ENCODE data around the gene ADAM19. TPM values are rescaled to one million over a fixed set of nuclear protein-coding genes. Genes with fewer than 3 reads are reported as not detected.

Gene ADAM19
- total and polyA plus RNA-seq, 7 donors, result 0.27 to 4.5 (median 1.4) TPM

DNA sequence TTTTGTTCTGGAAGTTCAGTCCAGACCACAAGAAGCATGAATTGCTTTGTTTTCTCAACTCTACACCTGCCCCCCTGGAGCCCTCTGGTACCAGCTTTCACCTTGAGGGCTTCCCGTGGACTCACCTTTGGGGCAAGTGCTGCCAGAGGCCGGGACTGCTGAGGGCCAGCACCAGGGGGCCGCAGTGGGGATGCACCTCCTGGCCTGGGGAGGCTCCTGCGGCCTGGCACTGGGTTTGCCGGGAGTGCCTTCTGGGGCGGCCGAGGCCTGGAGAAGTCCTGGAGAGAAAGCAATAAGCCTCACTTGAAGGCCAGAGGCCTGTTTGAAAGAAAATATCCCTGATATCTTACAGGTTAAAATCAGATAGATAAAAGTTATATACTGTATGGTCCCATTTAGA lies 93.9 kb downstream of the ADAM19 start:
- no peaks in the 10 kb centered on the region for H3K27me3 ChIP-seq (ENCODE audit: insufficient read depth in 3 of 3, low read length in 2 of 3)
- no peaks in the 10 kb centered on the region for H3K4me1 ChIP-seq
- peaks cover 0 to 25% of the 10 kb centered on the region in 2 donors for H3K36me3 ChIP-seq (ENCODE audit: insufficient read depth in 1 of 2, low read depth in 1 of 2)
- DNase-seq, result no peak
- intact Hi-C loops (cut with DNase I), result no loop called here
- TF ChIP-seq, protein P1, sequence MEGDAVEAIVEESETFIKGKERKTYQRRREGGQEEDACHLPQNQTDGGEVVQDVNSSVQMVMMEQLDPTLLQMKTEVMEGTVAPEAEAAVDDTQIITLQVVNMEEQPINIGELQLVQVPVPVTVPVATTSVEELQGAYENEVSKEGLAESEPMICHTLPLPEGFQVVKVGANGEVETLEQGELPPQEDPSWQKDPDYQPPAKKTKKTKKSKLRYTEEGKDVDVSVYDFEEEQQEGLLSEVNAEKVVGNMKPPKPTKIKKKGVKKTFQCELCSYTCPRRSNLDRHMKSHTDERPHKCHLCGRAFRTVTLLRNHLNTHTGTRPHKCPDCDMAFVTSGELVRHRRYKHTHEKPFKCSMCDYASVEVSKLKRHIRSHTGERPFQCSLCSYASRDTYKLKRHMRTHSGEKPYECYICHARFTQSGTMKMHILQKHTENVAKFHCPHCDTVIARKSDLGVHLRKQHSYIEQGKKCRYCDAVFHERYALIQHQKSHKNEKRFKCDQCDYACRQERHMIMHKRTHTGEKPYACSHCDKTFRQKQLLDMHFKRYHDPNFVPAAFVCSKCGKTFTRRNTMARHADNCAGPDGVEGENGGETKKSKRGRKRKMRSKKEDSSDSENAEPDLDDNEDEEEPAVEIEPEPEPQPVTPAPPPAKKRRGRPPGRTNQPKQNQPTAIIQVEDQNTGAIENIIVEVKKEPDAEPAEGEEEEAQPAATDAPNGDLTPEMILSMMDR (IDR thresholded peaks at IDR 0.05), result no peak
- no peaks in the 10 kb centered on the region for H3K9me3 ChIP-seq
- no peak overlapping the region for H3K4me3 ChIP-seq
- ATAC-seq, result no peak
- 95 to 98% (median 96%) methylated on average over 7 of the region's 7 CpGs for WGBS, 3 donors
- H3K27ac ChIP-seq, result no peak overlapping the region

DNA sequence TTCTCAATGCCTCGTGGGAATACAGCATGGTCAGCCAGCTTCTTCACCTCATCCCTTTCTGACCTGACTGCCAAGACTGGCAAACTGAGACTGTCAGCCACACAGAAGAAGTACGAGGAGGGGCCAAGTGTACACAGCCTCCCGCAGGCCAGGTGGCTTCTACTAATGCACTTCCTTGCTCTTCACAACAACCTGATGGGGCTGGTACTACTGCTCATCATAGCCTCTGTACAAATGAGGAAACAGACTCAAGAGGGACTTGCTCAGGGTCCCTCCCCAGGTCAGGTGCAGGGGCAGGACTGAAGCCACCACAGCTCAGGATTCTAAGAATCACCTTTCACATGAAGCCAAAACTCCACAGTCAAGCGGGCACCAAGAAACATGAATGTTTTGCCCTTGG lies 94.3 kb downstream of the ADAM19 start:
- peaks cover 0 to 22% of the 10 kb centered on the region in 2 donors for H3K36me3 ChIP-seq (ENCODE audit: insufficient read depth in 1 of 2, low read depth in 1 of 2)
- no peaks in the 10 kb centered on the region for H3K27me3 ChIP-seq (ENCODE audit: insufficient read depth in 3 of 3, low read length in 2 of 3)
- no peaks in the 10 kb centered on the region for H3K4me1 ChIP-seq
- H3K27ac ChIP-seq, result no peak overlapping the region
- H3K9me3 ChIP-seq, result no peaks in the 10 kb centered on the region
- ATAC-seq (no peak), DNase-seq (no peak)
- TF ChIP-seq, protein P1 (IDR thresholded peaks at IDR 0.05), result no peak
- intact Hi-C loops (cut with DNase I), result no loop called here
- no peak overlapping the region for H3K4me3 ChIP-seq
- 61 to 80% (median 69%) methylated on average over 4 of the region's 4 CpGs for WGBS, 3 donors

DNA sequence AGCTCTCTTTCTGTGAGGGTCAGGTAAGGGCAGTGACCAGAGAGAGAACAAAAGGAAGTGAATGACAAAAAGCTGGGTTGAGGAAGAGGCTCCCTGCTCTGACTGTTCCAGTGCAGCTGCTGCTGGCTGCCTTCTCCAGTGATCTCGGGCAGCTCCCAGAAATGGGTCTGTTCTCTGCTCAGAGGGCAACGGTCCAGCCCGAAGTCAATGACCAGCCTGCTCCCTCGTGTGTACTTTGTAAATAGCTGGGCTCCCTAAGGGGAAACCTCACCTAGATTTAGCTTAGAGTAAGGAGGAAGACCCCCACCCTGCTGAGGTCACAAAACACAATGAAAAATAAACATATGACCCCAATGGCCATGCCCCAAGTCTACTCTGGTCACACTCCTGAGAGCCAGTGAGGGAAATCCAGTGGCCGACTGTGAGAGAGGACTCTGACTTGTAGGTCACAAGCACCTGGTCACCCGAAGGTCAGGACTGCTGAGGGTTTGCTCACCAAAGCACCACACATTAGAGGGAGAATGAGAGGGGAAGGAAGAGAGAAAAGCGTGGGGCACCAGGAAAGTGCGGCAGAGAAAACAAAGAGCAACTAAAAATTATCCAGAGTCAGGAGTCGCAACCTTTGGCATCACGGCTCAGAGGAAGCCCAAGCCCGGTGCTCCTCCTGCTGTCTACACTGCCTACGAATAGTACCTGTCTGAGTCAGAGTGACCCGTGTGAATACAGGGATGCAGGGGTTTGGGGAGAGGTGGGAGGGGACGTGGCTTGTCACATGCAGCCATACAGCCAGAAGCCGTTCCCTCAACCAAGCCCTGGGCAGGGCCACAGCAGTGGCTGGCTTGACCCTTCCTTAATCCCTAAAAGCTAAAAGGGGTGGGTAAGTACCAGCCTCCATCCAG lies 95.7 kb downstream of the ADAM19 start:
- no peak for DNase-seq
- Histone ChIP-seq H3K36me3 (ENCODE audit: insufficient read depth in 1 of 2, low read depth in 1 of 2) (peaks cover 0 to 21% of the 10 kb centered on the region in 2 donors), H3K4me3 (no peak overlapping the region), H3K4me1 (no peaks in the 10 kb centered on the region), H3K27ac (no peak overlapping the region), H3K27me3 (ENCODE audit: insufficient read depth in 3 of 3, low read length in 2 of 3) (no peaks in the 10 kb centered on the region), H3K9me3 (no peaks in the 10 kb centered on the region)
- TF ChIP-seq, protein P1 (IDR thresholded peaks at IDR 0.05), result no peak
- 63 to 71% (median 63%) methylated on average over 15 of the region's 15 CpGs for WGBS, 3 donors
- intact Hi-C loops (cut with DNase I), result loop anchor here in 1 of 2 donors (5.0 kb wide), 1 partner anchor 113 kb away; no protein-coding TSS in a partner anchor
- no peak for ATAC-seq

DNA sequence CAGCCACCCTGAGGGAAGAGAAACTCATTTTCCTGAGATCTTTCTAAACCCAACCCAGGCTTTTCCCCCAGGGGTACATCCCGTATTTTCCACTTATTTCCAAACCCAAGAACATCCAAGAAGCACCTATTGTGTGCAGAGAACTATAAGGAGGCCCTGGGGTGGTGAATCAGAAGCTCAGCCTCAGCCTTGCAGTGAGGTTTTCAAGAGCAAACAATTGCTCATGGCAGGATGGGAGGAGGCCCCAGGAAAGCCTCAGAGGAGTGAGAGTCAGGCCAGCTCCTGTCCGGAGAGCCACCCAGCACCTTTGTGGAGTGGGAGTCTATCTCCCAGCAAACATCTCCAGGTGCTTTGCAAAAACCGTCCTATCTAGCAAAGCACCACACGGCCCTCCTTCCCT lies 96.4 kb downstream of the ADAM19 start:
- H3K4me1 ChIP-seq, result no peaks in the 10 kb centered on the region
- intact Hi-C loops (cut with DNase I), result loop anchor here in 1 of 2 donors (5.0 kb wide), 1 partner anchor 112 kb away; no protein-coding TSS in a partner anchor
- TF ChIP-seq, protein P1 (IDR thresholded peaks at IDR 0.05), result no peak
- H3K36me3 ChIP-seq (ENCODE audit: insufficient read depth in 1 of 2, low read depth in 1 of 2), result peaks cover 0 to 21% of the 10 kb centered on the region in 2 donors
- no peaks in the 10 kb centered on the region for H3K9me3 ChIP-seq
- no peak for ATAC-seq
- no peak overlapping the region for H3K4me3 ChIP-seq
- WGBS, 3 donors, result 72 to 87% (median 74%) methylated on average over 4 of the region's 4 CpGs
- H3K27me3 ChIP-seq (ENCODE audit: insufficient read depth in 3 of 3, low read length in 2 of 3), result no peaks in the 10 kb centered on the region
- H3K27ac ChIP-seq, result no peak overlapping the region
- DNase-seq, result no peak

Measured in psoas muscle (tissue), 8 donors.